Inferior parietal cortex (tissue), 1 donor: ENCODE data around the gene LRRC49.
"Not testable (repeated sequence)": the region's sequence is repeated elsewhere in the genome, so short reads cannot be mapped to it uniquely, and the experiment has no call there.

Experiments
- DNase-seq: peaks from one replicate; pipeline ENCODE4 v3.0.0-alpha.2; 2016; ENCODE audit errors: extremely low spot score

LRRC49 gene

GRCh38 chr15:70995383-70995970 is 102.9 kb downstream of the LRRC49 start:
- DNase-seq = no peak

GRCh38 chr15:70998319-70998718 is 105.7 kb downstream of the LRRC49 start:
- DNase-seq = no peak

GRCh38 chr15:71002316-71002715 is 109.7 kb downstream of the LRRC49 start:
- no peak for DNase-seq

GRCh38 chr15:71003319-71003718 is 110.7 kb downstream of the LRRC49 start:
- no peak for DNase-seq

- DNase-seq = not testable (repeated sequence)
Measured at GRCh38 chr15:71004506-71004905, 111.9 kb downstream of the LRRC49 start.

GRCh38 chr15:71005895-71006294 is 113.3 kb downstream of the LRRC49 start:
- DNase-seq = no peak

GRCh38 chr15:71008250-71008870 is 115.7 kb downstream of the LRRC49 start:
- DNase-seq = no peak

- no peak for DNase-seq
Measured at GRCh38 chr15:71010472-71010871, 117.8 kb downstream of the LRRC49 start.

GRCh38 chr15:71010997-71011396 is 118.4 kb downstream of the LRRC49 start:
- DNase-seq = no peak

- DNase-seq = no peak
Measured at GRCh38 chr15:71011503-71012155, 119.0 kb downstream of the LRRC49 start.

GRCh38 chr15:71013446-71013845 is 120.8 kb downstream of the LRRC49 start:
- no peak for DNase-seq

GRCh38 chr15:71015342-71015741 is 122.7 kb downstream of the LRRC49 start:
- no peak for DNase-seq

GRCh38 chr15:71031232-71031631 is 138.6 kb downstream of the LRRC49 start:
- not testable (repeated sequence) for DNase-seq

- not testable (repeated sequence) for DNase-seq
Measured at GRCh38 chr15:71035478-71035877, 142.9 kb downstream of the LRRC49 start.

GRCh38 chr15:71042356-71042922 is 149.8 kb downstream of the LRRC49 start:
- DNase-seq = no peak

- DNase-seq = no peak
Measured at GRCh38 chr15:71043373-71043772, 150.7 kb downstream of the LRRC49 start.

GRCh38 chr15:71044006-71044405 is 151.4 kb downstream of the LRRC49 start:
- peak; percentile 34 for DNase-seq

GRCh38 chr15:71046146-71046545 is 153.5 kb downstream of the LRRC49 start:
- not testable (repeated sequence) for DNase-seq

- DNase-seq = no peak
Measured at GRCh38 chr15:71048913-71049675, 156.5 kb downstream of the LRRC49 start.

- no peak for DNase-seq
Measured at GRCh38 chr15:71049706-71050422, 157.2 kb downstream of the LRRC49 start.

GRCh38 chr15:71050461-71050860 is 157.8 kb downstream of the LRRC49 start:
- DNase-seq = no peak
